ENCODE measurements around the gene GOLGA8G.
"Not testable (repeated sequence)": the region's sequence is repeated elsewhere in the genome, so short reads cannot be mapped to it uniquely, and the experiment has no call there.

Gene GOLGA8G

GRCh38 chr15:28532954-28533353 is at the start of gene GOLGA8G:
TSS of gene GOLGA8G (minus strand) at chr15:28532971. CDS start at chr15:28532909, 62 bp downstream.
- FAIRE-seq: not testable (repeated sequence)

- not testable (repeated sequence) for FAIRE-seq
Measured at GRCh38 chr15:28573351-28573750, 40.6 kb upstream of the GOLGA8G start.

GRCh38 chr15:28553268-28553667 is 20.5 kb upstream of the GOLGA8G start, which contains the start of gene GOLGA6L25:
TSS of gene GOLGA6L25 (plus strand) at chr15:28553568. CDS start at chr15:28553629, 61 bp downstream.
- not testable (repeated sequence) for FAIRE-seq

- FAIRE-seq: not testable (repeated sequence)
Measured at GRCh38 chr15:28515208-28515607, 17.6 kb downstream of the GOLGA8G start.

- FAIRE-seq: not testable (repeated sequence)
Measured at GRCh38 chr15:28514128-28514527, 18.6 kb downstream of the GOLGA8G start.

GRCh38 chr15:28508217-28508889 is 24.4 kb downstream of the GOLGA8G start:
- not testable (repeated sequence) for FAIRE-seq

GRCh38 chr15:28481340-28481739 is 51.4 kb downstream of the GOLGA8G start:
- FAIRE-seq: not testable (repeated sequence)

Measured in G401.6 (cell line).